Activated naive CD4-positive, alpha-beta T cell treated with anti-CD3 and anti-CD28 coated beads, Interleukin-2, amount 50 U/mL, for 24 hours (primary cell): ENCODE results near the gene CD68.
"Not testable (repeated sequence)": the region's sequence is repeated elsewhere in the genome, so short reads cannot be mapped to it uniquely, and the experiment has no call there.

Experiments
- H3K27ac Mint-ChIP-seq: one replicate; pipeline ENCODE4 v1.8.0; 2021; ENCODE audit warnings: mild to moderate bottlenecking, mixed read lengths
- H3K27me3 Mint-ChIP-seq: one replicate; pipeline ENCODE4 v1.8.0; 2021; ENCODE audit warnings: mixed read lengths
- H3K36me3 Mint-ChIP-seq: one replicate; pipeline ENCODE4 v1.8.0; 2021; ENCODE audit warnings: mixed read lengths
- H3K4me1 Mint-ChIP-seq: one replicate; pipeline ENCODE4 v1.8.0; 2021; ENCODE audit warnings: mixed read lengths
- H3K4me3 Mint-ChIP-seq: one replicate; pipeline ENCODE4 v1.8.0; 2021; ENCODE audit warnings: mild to moderate bottlenecking, mixed read lengths
- H3K9me3 Mint-ChIP-seq: one replicate; pipeline ENCODE4 v1.8.0; 2021; ENCODE audit warnings: mixed read lengths

CD68 gene

DNA sequence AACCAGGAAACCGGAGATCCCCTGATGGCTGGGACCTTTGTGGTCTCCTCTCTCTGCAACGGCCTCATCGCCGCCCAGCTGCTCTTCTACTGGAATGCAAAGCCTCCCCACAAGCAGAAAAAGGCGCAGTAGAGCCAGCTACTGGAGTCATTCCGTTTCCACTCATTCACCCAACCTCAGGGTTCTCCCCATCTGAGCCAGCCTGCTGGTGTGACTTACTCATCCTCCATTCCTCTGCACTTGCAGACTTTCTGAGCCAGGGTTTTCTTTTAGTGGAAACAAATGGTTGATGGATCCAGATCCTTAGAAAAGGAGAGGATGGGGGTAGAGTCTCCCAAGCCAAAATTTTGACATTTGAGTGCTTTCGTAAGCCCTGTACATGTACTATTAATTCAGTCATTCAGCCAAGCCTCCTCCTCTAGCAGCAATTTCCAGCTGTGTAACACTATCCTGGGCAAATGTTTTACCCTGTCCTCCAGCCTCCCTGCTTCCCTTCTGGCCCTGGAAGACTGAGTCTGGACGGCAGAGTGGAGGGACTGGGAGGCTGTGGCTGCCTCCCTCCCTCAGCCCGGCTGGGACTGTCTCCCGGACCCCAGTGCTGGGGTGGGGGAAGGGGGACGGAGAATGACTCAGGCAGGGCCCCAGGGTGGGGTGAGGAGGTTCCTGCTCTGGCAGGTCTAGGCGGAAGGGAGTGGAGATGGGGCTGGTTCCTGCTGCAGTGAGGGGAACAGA lies 8.1 kb downstream of the CD68 start:
- Mint-ChIP-seq H3K27ac (peak overlapping the region; percentile 86), H3K36me3 (peaks cover 7% of the 10 kb centered on the region), H3K4me1 (peaks cover 20% of the 10 kb centered on the region), H3K9me3 (no peaks in the 10 kb centered on the region), H3K4me3 (no peak overlapping the region), H3K27me3 (no peaks in the 10 kb centered on the region)

DNA sequence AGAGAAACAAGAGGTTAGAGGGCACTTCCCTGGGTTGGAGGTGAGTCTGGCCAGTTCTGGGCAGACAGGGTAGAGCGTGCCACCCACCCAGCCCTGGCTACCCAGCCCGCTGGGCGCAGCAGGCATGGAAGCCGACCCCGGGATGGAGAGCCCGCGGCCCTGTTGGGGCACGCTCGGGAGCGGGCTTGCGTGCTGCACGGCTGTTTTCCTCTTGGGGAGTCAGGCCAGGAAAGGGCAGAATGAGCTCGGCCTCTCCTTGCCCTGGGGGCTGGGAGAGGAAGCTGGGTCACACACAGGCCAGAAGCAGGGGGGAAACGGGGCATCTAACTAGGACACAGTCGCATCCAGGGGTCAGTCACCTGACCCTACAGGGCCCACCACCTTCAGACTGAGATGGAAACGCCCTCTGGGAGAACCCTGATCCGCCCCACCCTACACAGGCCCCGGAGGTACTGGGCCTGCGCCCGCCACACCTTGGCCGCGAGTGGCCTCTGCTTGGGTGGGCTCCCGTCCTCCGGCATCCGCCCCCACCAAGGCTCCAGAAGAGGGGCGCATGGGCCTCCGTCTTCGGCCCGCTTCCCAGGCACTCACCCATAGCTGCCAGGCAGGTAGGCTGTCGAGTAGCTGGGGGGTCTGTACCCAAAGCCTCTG lies 9.2 kb downstream of the CD68 start:
- H3K4me1 Mint-ChIP-seq: peaks cover 20% of the 10 kb centered on the region
- no peak overlapping the region for H3K27ac Mint-ChIP-seq
- H3K36me3 Mint-ChIP-seq: peaks cover 12% of the 10 kb centered on the region
- no peaks in the 10 kb centered on the region for H3K27me3 Mint-ChIP-seq
- no peaks in the 10 kb centered on the region for H3K9me3 Mint-ChIP-seq
- H3K4me3 Mint-ChIP-seq: no peak overlapping the region

DNA sequence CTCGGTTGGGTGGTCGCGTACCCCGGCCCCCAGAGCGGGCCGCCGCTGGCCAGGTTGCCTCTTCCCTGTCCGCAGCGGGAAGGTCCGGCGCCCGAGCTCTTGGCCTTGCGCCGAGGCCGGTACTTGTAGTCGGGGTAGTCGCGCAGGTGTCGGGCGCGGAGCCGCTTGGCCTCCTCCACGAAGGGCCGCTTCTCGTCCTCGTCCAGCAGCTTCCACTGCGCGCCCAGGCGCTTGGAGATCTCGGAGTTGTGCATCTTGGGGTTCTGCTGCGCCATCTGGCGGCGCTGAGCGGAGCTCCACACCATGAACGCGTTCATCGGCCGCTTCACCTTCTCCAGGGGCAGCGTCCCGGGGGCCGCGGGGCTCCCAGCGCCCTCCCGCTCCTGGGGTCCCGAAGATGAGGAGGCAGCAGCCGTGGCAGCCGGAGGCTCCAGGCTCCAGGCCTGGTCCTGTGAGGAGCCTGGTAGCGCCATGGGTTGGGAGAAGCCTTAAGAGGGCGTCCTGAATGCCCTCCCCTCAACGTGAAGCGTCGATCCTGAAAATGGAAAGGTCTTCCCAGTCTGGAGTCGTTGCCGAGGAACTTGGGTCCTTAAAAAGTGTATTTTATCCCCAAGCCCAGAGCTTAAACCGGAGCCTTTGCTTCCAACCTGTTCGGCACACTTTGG lies 9.9 kb downstream of the CD68 start:
- Mint-ChIP-seq H3K27me3 (no peaks in the 10 kb centered on the region), H3K9me3 (no peaks in the 10 kb centered on the region), H3K27ac (no peak overlapping the region), H3K4me1 (peaks cover 14% of the 10 kb centered on the region), H3K4me3 (no peak overlapping the region), H3K36me3 (peaks cover 16% of the 10 kb centered on the region)

DNA sequence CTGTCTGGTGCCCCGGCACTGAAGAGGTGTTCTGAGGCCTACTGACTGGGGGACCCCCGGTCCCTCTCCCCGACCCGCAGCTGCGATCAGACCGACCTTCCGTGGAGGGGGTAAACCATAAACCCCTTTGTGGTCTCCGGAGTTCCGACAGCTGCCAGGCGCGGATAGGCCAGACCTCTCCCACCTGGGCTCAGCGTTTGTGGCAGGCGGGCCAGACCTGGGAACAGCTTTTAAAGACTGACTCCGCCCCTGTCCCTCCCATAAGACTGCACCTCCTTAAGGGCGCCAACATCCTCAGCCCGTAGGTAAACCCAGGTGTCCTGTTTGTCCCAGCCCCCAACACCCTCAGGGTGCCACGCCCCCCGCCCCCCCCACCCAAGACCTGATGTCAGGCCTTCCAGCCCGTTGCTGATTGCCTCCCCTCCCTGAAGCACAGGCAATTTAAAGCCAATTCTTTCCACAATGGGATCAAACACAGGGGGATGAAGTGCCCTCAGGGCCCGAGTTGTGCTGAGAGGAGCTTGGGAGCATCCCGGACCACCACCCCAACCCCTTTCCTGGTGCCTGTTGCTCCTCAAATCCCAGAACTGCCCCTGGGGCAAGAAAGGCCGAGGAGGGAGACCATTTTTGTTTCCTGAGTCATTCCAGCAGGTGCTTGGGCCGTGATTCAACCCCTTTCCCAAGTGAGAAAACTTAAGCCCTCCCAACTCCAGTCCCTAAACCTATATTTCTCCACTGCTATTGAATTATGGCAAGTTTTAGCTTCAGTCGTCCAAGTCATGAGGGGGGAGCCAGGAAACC lies 10.7 kb downstream of the CD68 start, which contains the start of gene SOX15:
TSS of gene SOX15 (minus strand) at position 204 of the 801 bp plus-strand sequence. CDS start 418 bp downstream, outside the sequence.
- H3K4me1 Mint-ChIP-seq: peaks cover 6% of the 10 kb centered on the region
- H3K9me3 Mint-ChIP-seq: no peaks in the 10 kb centered on the region
- H3K4me3 Mint-ChIP-seq: no peak within 1 kb of the TSS
- peak within 1 kb of the TSS; percentile 74 for H3K27ac Mint-ChIP-seq
- peaks cover 16% of the 10 kb centered on the region for H3K36me3 Mint-ChIP-seq
- H3K27me3 Mint-ChIP-seq: no peaks in the 10 kb centered on the region

DNA sequence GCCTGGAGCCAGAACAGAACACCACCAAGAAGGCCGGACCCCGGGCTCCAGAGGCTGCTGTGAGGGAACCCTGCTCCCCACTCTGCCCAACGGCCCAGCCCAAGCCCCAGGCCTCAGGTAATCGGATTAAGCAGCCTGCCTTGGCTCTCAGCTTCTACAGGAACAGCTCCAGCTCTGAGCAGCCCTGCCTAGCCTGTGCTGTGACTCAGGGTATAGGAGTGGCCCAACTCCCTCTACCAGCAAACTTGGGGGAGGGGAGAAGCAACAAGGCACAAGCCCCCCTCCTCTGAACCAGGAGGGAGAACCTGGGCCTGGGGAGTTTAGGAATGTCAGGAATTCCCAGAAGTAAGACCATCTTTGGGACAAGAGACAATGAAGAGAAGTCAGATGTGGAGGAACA lies 11.3 kb downstream of the CD68 start:
- H3K9me3 Mint-ChIP-seq: no peaks in the 10 kb centered on the region
- H3K4me1 Mint-ChIP-seq: peaks cover 2% of the 10 kb centered on the region
- H3K27me3 Mint-ChIP-seq: no peaks in the 10 kb centered on the region
- peak overlapping the region; percentile 74 for H3K27ac Mint-ChIP-seq
- no peak overlapping the region for H3K4me3 Mint-ChIP-seq
- peaks cover 21% of the 10 kb centered on the region for H3K36me3 Mint-ChIP-seq

DNA sequence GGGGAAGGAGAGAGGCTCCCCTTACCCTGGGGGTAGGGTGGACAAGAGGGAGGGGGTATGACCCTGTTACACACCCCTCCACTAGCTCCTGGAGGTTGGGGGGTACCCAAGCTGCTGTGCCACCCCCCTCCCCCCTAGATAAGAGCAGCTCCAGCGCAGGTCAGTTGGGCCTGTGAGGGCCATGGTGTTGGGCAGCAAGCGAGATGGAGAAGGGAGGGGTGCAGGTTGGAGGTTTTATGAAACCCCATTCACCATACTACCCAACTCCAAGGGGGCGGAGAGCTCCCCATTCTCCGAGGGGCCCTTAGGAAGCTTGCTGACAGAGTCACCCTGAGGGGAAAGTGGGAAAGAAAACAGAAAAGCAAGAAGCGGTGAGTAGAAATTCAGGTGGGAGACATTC lies 12.2 kb downstream of the CD68 start:
- H3K9me3 Mint-ChIP-seq: no peaks in the 10 kb centered on the region
- peaks cover 21% of the 10 kb centered on the region for H3K36me3 Mint-ChIP-seq
- no peaks in the 10 kb centered on the region for H3K27me3 Mint-ChIP-seq
- no peak overlapping the region for H3K27ac Mint-ChIP-seq
- no peaks in the 10 kb centered on the region for H3K4me1 Mint-ChIP-seq
- H3K4me3 Mint-ChIP-seq: no peak overlapping the region

DNA sequence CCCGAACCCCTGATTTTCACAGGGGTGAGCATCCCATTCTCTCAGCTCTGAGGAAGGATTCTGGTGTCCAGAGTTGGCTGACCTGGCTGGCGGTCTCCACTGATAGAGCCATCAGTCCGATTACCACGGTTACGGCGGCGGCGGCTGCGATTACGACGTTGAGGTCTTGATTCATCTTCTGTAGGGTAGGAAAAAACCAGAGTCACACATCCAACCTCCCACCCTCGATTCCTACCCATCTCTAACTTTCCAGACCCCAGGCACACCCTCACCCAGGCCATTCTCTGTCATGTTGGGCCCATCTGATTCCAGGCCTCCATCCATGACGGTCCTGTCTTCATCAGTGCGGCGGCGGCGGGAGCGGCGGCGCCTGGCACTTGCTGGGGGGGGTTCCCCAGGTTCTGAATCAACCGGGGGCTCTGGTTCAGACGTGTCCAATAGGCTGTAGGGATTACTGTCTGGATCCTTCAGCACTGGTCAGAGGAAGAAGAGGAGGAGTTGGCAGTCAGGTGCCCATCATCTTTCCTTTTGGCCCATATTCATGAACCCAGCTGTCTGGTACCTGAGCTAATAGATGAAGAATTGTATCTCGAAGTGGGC lies 13.1 kb downstream of the CD68 start:
- Mint-ChIP-seq H3K27ac (no peak overlapping the region), H3K27me3 (no peaks in the 10 kb centered on the region), H3K9me3 (no peaks in the 10 kb centered on the region), H3K4me1 (no peaks in the 10 kb centered on the region), H3K4me3 (no peak overlapping the region), H3K36me3 (peaks cover 23% of the 10 kb centered on the region)

DNA sequence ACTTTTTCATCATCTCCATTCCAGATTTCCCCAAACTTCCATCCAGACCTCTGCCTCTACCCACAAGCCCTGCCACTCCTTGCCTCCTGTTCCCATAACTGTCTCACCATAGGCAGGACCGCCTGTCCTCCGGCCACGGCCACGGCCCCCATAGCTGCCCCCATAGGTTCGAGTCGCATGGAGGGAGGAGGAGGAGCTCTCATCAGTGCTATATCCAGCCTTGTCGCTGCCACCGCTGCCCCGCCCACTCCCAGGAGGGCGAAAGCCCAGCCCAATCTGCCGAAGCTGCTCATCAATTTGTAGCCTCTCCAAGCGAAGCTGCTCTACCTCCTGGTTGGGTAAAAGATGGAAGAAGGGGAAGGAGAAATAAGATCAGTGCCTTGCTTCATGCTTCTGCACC lies 13.9 kb downstream of the CD68 start:
- H3K36me3 Mint-ChIP-seq: peaks cover 23% of the 10 kb centered on the region
- H3K27ac Mint-ChIP-seq: peak overlapping the region; percentile 19
- no peaks in the 10 kb centered on the region for H3K9me3 Mint-ChIP-seq
- no peak overlapping the region for H3K4me3 Mint-ChIP-seq
- no peaks in the 10 kb centered on the region for H3K4me1 Mint-ChIP-seq
- no peaks in the 10 kb centered on the region for H3K27me3 Mint-ChIP-seq

DNA sequence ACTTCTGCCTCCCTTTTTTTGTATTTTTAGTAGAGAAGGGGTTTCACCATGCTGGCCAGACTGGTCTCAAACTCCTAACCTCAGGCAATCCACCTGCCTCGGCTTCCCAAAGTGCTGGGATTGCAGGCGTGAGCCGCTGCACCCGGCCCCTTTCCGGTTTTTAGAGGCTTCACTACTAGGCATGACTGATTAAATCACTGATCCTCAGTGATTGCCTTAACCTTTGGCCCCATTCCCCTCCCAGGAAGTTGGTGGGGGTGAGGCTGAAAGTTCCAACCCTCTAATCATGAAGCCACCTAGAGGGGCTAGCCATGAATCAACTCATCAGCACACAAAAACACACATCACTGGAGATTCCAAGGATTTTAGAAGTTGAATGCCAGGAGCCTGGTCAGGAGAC lies 18.1 kb downstream of the CD68 start:
- not testable (repeated sequence) for H3K27ac Mint-ChIP-seq, H3K27me3 Mint-ChIP-seq, H3K4me3 Mint-ChIP-seq, H3K9me3 Mint-ChIP-seq, H3K4me1 Mint-ChIP-seq
- H3K36me3 Mint-ChIP-seq: peaks cover 24% of the 10 kb centered on the region

DNA sequence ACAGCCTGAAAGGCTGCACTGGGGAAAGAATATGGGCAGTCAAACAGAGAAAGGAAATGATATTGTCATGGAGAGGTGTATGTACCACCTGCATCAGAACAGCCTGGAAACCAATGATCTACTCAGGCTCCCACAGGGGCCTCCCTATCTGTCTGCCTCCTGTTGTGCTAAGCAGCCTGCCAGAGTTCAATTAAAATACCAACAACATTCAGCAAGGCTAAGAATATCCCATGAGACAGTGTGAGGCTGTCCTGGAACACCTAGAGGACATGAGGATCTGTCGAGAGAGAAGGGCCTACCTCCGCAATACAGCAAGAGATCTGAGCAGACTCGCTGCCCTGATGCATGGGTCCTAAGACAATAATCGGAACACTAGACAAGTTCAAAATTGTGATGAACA lies 26.8 kb downstream of the CD68 start:
- no peak overlapping the region for H3K27ac Mint-ChIP-seq
- H3K36me3 Mint-ChIP-seq: peaks cover 8% of the 10 kb centered on the region

DNA sequence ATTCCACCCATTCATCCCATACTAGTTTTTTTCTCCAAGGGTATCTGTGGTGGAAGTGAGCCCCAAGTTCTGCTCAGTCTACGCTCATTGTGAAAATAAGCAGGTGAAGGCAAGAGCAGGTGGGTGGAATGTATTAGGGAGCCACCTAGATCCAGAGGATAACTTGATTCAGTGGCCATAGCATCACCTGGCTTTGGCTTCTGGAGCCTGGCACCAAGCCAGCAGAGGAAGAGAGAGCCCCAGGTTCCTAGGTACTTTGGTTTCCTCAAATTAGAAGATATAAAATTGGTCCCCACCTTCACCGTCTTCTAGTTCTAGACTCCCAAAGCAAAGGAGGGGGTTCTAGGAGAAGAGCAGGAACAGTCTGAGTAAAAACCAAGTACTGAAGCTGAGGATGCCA lies 31.2 kb downstream of the CD68 start:
- Mint-ChIP-seq H3K9me3 (no peaks in the 10 kb centered on the region), H3K27me3 (no peaks in the 10 kb centered on the region), H3K27ac (peak overlapping the region; percentile 35), H3K4me1 (peaks cover 58% of the 10 kb centered on the region), H3K4me3 (no peak overlapping the region), H3K36me3 (peaks cover 6% of the 10 kb centered on the region)

More for the DNA sequence above, 26.8 kb downstream of the CD68 start:
- Mint-ChIP-seq H3K4me1 (peaks cover 32% of the 10 kb centered on the region), H3K4me3 (no peak overlapping the region), H3K9me3 (no peaks in the 10 kb centered on the region), H3K27me3 (no peaks in the 10 kb centered on the region)

DNA sequence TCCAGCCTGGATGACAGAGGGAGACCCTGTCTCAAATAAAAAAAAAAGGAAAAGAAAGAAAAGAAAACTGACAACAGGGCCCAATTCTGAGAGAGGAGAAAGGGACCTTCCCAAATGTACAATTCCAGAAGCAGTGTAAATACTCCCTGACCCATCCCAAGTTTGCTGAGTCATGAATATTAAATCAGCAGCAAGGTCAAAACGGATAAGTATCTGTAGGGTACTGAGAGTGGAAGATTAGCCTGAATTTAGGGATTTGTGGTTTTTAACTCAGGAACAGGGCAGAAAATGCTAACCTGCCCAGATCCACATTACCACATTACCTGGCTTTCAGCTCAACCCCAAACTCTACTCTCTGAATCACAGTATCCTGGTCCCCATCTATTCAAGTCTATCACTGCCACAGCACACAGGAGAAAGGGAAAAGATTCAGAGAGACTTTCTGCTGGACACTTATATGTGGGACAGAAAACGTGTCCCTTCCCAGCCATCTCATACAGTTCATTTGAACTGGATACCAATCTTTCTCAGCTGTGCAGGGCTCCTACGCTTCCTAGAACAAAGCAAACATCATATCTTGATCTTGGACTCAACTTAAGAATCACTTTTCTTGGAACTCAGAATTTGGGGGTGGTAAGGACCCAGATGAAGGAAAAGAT lies 32.3 kb downstream of the CD68 start:
- Mint-ChIP-seq H3K27ac (peak overlapping the region; percentile 76), H3K36me3 (peaks cover 4% of the 10 kb centered on the region), H3K9me3 (no peaks in the 10 kb centered on the region), H3K27me3 (no peaks in the 10 kb centered on the region), H3K4me1 (peaks cover 49% of the 10 kb centered on the region), H3K4me3 (peak overlapping the region; percentile 99)

DNA sequence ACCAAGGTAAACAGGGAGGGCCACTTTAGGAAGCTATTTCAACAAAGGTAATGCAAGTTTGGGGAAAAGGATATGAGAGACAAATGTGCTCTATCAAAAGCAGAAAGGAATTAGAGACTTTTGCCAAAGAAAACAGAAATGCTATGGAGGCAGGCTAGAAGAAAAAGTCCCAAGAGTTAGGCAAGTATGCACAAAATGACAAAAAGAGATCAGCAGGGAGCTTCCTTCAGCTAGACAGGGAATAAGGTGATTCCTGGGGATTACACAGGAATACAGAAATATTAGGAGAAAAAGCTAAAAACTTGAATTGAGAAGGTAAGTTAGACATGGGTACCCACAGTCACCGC lies 32.8 kb downstream of the CD68 start:
- no peaks in the 10 kb centered on the region for H3K27me3 Mint-ChIP-seq

DNA sequence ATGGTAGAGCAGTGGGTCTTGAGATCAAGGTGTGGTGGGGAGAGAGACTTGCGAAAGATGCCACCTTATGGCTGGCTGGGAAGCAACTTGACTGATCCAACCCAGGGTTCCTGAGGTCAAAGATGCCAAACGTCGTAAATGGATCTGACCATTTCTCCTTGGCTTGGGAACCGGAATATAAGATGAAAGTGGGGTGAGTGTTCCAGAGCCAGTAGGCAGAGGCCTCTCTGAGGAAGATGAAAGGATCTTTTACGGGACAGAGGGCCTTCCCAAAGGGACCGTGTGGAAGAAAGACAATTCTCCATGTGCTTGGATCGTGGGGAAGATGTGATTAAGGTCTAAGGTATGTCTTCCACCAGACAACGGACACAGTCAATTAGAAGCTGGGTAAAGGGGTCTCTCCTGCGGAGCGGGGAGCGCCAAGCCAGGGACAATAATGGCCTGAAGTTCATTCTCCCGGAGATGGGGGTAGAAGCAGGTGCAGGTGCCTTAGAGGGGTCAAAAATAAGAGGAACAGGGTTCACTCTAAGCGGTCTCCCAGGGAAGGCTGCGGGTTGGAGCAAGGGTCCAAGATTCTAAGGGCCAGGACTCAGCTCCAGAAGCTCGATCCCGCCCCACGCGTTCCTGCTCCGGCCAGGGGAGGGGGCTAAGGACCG lies 34.5 kb downstream of the CD68 start:
- Mint-ChIP-seq H3K27me3 (no peaks in the 10 kb centered on the region), H3K4me3 (peak overlapping the region; percentile 99), H3K9me3 (no peaks in the 10 kb centered on the region), H3K27ac (peak overlapping the region; percentile 98), H3K4me1 (peaks cover 44% of the 10 kb centered on the region), H3K36me3 (peaks cover 4% of the 10 kb centered on the region)

More for the DNA sequence above, 32.8 kb downstream of the CD68 start:
- Mint-ChIP-seq H3K4me3 (peak overlapping the region; percentile 99), H3K27ac (peak overlapping the region; percentile 76), H3K4me1 (peaks cover 49% of the 10 kb centered on the region), H3K36me3 (peaks cover 4% of the 10 kb centered on the region), H3K9me3 (no peaks in the 10 kb centered on the region)
